ENCODE data around the gene DPH3.

- no peak for TF ChIP-seq MAZ (IDR thresholded peaks at IDR 0.05; ENCODE audit: borderline replicate concordance, low read depth, low read length)
- no peak for TF ChIP-seq SMC3 (IDR thresholded peaks at IDR 0.05)
- TF ChIP-seq CTCF (IDR thresholded peaks at IDR 0.05): no peak
- no peak for TF ChIP-seq PHF8 (IDR thresholded peaks at IDR 0.05; ENCODE audit: borderline replicate concordance, low read depth)
- no peak for TF ChIP-seq JUNB (IDR thresholded peaks at IDR 0.05)
- no peak for TF ChIP-seq HDAC2 (IDR thresholded peaks at IDR 0.05)
- TF ChIP-seq RFX5 (IDR thresholded peaks at IDR 0.05): no peak
- TF ChIP-seq, protein P1, sequence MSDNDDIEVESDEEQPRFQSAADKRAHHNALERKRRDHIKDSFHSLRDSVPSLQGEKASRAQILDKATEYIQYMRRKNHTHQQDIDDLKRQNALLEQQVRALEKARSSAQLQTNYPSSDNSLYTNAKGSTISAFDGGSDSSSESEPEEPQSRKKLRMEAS (IDR thresholded peaks at IDR 0.05): no peak
These were observed 2.6 kb downstream of the DPH3 start for GRCh38 chr3:16262174-16262573.
